Heart left ventricle (tissue), 13 donors: ENCODE results near the gene VEZF1.

Experiments
- POLR2A ChIP-seq, 2 donors: fragments of 450-650 bp; IDR thresholded peaks; one replicate each; pipeline ENCODE4 v1.6.1; 2017; ENCODE audit warnings: antibody characterized with exemption in 2 of 2, mild to moderate bottlenecking in 2 of 2, moderate library complexity in 2 of 2
- TF ChIP-seq, protein P1 (sequence below), 12 donors: fragments of 200-600 bp; sonication (generic) in 4 of 12; IDR thresholded peaks; one replicate each; pipeline versions ENCODE4 v1.5.0 to v1.8.0; 2018 to 2022; ENCODE audit warnings: antibody characterized with exemption in 12 of 12, mild to moderate bottlenecking in 5 of 12
- donor health status: ischemic (EF 13 %, LVEDD 7.1; RV severe dilation, severe dysfunction).
- donor health status: DM: no; HTN: yes; CAD: no.
- donor health status: DM: no; HTN: no; CAD: no.
- donor health status: ischemic (EF 25% LVEDD 6.9; RV normal size, moderate dysfunction).
- donor health status: ischemic (EF 25% LVEDD 5.7; RV mildly dilated, moderate dysfunction).
- donor health status: ischemic (EF 35%, LVEDD 5.7; RV mildly dilated, moderate dysfunction).
- donor health status: nonischemic (EF 11% LVEDD 7.7; RV severe dilation, severe dysfunction).
- donor health status: DM: yes; HTN: yes; CAD: no.
- donor health status: PGD.
- donor health status: ischemic (EF 29% LVEDD 5.4; RV normal size, mild dysfunction).
- donor health status: nonischemic (EF 23%, LVEDD 6.1; RV moderate dilation, normal function).

DNA sequence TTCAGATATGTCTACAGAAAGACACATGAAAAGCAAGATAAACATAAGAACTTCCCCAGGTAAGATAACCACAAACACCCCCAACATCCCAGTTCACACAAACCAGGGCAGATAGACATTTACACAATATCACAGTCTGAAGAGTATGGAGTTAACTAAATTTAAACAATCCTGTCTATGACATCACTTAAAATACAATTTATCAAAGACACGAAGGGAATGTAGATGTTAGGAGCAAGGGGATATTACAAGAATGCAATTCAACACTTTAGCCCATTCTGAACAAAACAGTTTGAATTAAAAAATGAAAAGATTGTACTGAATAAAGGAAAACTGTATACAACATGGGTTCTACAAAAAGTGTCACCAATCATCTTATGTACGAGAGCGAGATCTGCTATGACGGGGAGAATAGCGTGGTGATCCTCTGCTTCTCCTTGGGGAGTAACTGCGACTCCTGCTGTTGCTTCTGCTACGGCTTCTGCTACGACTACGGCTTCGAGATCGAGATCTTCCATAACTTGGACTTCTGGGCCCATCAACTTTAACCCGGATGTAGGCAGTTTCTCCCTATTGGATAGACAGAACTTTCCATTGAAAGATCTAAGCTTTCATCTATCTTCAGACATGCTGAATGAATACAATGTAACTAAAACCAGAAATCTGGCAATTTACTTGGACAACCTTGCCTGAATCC, 17.1 kb upstream of the VEZF1 start:
- TF ChIP-seq, protein P1, sequence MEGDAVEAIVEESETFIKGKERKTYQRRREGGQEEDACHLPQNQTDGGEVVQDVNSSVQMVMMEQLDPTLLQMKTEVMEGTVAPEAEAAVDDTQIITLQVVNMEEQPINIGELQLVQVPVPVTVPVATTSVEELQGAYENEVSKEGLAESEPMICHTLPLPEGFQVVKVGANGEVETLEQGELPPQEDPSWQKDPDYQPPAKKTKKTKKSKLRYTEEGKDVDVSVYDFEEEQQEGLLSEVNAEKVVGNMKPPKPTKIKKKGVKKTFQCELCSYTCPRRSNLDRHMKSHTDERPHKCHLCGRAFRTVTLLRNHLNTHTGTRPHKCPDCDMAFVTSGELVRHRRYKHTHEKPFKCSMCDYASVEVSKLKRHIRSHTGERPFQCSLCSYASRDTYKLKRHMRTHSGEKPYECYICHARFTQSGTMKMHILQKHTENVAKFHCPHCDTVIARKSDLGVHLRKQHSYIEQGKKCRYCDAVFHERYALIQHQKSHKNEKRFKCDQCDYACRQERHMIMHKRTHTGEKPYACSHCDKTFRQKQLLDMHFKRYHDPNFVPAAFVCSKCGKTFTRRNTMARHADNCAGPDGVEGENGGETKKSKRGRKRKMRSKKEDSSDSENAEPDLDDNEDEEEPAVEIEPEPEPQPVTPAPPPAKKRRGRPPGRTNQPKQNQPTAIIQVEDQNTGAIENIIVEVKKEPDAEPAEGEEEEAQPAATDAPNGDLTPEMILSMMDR (IDR thresholded peaks at IDR 0.05), result no peak
- no peak for TF ChIP-seq POLR2A (IDR thresholded peaks at IDR 0.05)
